Heart right ventricle (tissue), 16 donors: ENCODE measurements around the gene ISX. TPM values are rescaled to one million over a fixed set of nuclear protein-coding genes. Genes with fewer than 3 reads are reported as not detected.

Experiments used
- ATAC-seq, 8 donors: fragments of 200-7000 bp; cut with Tn5 transposase; one replicate each; pipeline ENCODE4 v1.9.1; 2020; ENCODE audit warnings: mild to moderate bottlenecking in 8 of 8, moderate library complexity in 8 of 8, moderate number of reproducible peaks in 1 of 8
- DNase-seq, 2 donors: peaks; one replicate each; pipeline ENCODE4 v3.0.0-alpha.2; 2020
- H3K27ac ChIP-seq, 10 donors: fragments of 200-600 bp; sonication (generic) in 2 of 10; one replicate each; pipeline versions ENCODE4 v1.5.0 to v1.8.0; 2020 to 2022; ENCODE audit warnings: mild to moderate bottlenecking in 3 of 10
- H3K27me3 ChIP-seq, 7 donors: fragments of 200-600 bp; one replicate each; pipeline ENCODE4 v1.8.0; 2021 to 2022; ENCODE audit warnings: mild to moderate bottlenecking in 2 of 7
- H3K36me3 ChIP-seq, 9 donors: fragments of 200-600 bp; sonication (generic) in 1 of 9; one replicate each; pipeline versions ENCODE4 v1.5.0 to v1.8.0; 2020 to 2022; ENCODE audit warnings: mild to moderate bottlenecking in 2 of 9
- H3K4me1 ChIP-seq, 9 donors: fragments of 200-600 bp; sonication (generic) in 1 of 9; one replicate each; pipeline versions ENCODE4 v1.5.0 to v1.8.0; 2020 to 2022; ENCODE audit warnings: mild to moderate bottlenecking in 4 of 9
- H3K4me3 ChIP-seq, 10 donors: fragments of 200-600 bp; sonication (generic) in 2 of 10; one replicate each; pipeline versions ENCODE4 v1.5.0 to v1.8.0; 2020 to 2022; ENCODE audit warnings: mild to moderate bottlenecking in 7 of 10, moderate library complexity in 2 of 10
- H3K9me3 ChIP-seq, 11 donors: fragments of 200-600 bp in 10 of 11; sonication (generic) in 2 of 11; one replicate each; pipeline versions ENCODE4 v1.5.0 to v1.8.0; 2013 to 2022; ENCODE audit warnings: mild to moderate bottlenecking in 2 of 11, control low read depth in 1 of 11, moderate library complexity in 1 of 11
- WGBS, 2 donors: extraction: QIAGEN DNeasy Blood & Tissue Kit; methylation state at CpG; one replicate each; pipeline ENCODE4 v1.1.7; 2013; ENCODE audit warnings: inconsistent platforms in 1 of 2; 5-methylcytosine and 5-hydroxymethylcytosine counted together
- intact Hi-C, 10 donors: fragments of 100-400 bp; cut with DNase I; formaldehyde crosslinking; loops; one replicate each; pipeline versions ENCODE4 v1.11.1 to v1.14.2; 2022
- polyA plus RNA-seq, 2 donors: library from polyadenylated mRNA; stranded (reverse); fragments of 200-250 nt; gene quantifications; one replicate each; pipeline ENCODE4 v1.2.3, GENCODE V29; 2013
- total RNA-seq, 10 donors: library from RNA; stranded (reverse); fragmentation: NEBNext Ultra II Directional in 3 of 10; extraction: Animal tissue kit (Norgen Biotek cat#: 25700) in 3 of 10; gene quantifications; one replicate each; pipeline versions ENCODE4 v1.2.1 to v1.2.4, GENCODE V29; 2021 to 2023
- TF ChIP-seq, protein P1 (sequence below), 9 donors: fragments of 200-600 bp; sonication (generic) in 2 of 9; IDR thresholded peaks; one replicate each; pipeline versions ENCODE4 v1.5.0 to v1.8.0; 2021 to 2022; ENCODE audit warnings: antibody characterized with exemption in 9 of 9, mild to moderate bottlenecking in 5 of 9, moderate library complexity in 1 of 9
- donor health status: Arrhythmogenic right ventricular cardiomyopathy.
- donor health status: ischemic (EF 13 %, LVEDD 7.1; RV severe dilation, severe dysfunction).
- donor health status: healthy with polysubstance abuse.
- donor health status: DM: no; HTN: yes; CAD: no.
- donor health status: DM: no; HTN: no; CAD: no.
- donor health status: ischemic (EF 25% LVEDD 6.9; RV normal size, moderate dysfunction).
- donor health status: ischemic (EF 25% LVEDD 5.7; RV mildly dilated, moderate dysfunction).
- donor health status: healthy.
- donor health status: DM: yes; HTN: yes; CAD: no.
- donor health status: Ischemic cardiomyopathy.
- donor health status: ischemic (EF 35%, LVEDD 5.7; RV mildly dilated, moderate dysfunction).
- donor health status: nonischemic (EF 11% LVEDD 7.7; RV severe dilation, severe dysfunction).
- donor health status: DM: yes; HTN: yes; CAD: no.
- donor health status: PGD.
- donor health status: ischemic (EF 29% LVEDD 5.4; RV normal size, mild dysfunction).
- donor health status: nonischemic (EF 23%, LVEDD 6.1; RV moderate dilation, normal function).

Gene ISX
- total and polyA plus RNA-seq, 12 donors, result not detected

- H3K27me3 ChIP-seq, result peaks cover 0 to 12% (median 1%) of the 10 kb centered on the region in 7 donors
- TF ChIP-seq, protein P1, sequence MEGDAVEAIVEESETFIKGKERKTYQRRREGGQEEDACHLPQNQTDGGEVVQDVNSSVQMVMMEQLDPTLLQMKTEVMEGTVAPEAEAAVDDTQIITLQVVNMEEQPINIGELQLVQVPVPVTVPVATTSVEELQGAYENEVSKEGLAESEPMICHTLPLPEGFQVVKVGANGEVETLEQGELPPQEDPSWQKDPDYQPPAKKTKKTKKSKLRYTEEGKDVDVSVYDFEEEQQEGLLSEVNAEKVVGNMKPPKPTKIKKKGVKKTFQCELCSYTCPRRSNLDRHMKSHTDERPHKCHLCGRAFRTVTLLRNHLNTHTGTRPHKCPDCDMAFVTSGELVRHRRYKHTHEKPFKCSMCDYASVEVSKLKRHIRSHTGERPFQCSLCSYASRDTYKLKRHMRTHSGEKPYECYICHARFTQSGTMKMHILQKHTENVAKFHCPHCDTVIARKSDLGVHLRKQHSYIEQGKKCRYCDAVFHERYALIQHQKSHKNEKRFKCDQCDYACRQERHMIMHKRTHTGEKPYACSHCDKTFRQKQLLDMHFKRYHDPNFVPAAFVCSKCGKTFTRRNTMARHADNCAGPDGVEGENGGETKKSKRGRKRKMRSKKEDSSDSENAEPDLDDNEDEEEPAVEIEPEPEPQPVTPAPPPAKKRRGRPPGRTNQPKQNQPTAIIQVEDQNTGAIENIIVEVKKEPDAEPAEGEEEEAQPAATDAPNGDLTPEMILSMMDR (IDR thresholded peaks at IDR 0.05), result no peak
- WGBS, 2 donors, result 74 to 77% methylated on average over 6 of the region's 6 CpGs
- intact Hi-C loops, result no loop called here
- no peak overlapping the region for H3K27ac ChIP-seq
- ATAC-seq (no peak), DNase-seq (no peak)
- no peaks in the 10 kb centered on the region for H3K36me3 ChIP-seq
- H3K4me3 ChIP-seq, result no peak overlapping the region
- peaks cover 0 to 19% (median 0%) of the 10 kb centered on the region in 11 donors for H3K9me3 ChIP-seq
- no peaks in the 10 kb centered on the region for H3K4me1 ChIP-seq
These were observed 37.8 kb downstream of the ISX start for GRCh38 chr22:35103761-35104160.

DNA sequence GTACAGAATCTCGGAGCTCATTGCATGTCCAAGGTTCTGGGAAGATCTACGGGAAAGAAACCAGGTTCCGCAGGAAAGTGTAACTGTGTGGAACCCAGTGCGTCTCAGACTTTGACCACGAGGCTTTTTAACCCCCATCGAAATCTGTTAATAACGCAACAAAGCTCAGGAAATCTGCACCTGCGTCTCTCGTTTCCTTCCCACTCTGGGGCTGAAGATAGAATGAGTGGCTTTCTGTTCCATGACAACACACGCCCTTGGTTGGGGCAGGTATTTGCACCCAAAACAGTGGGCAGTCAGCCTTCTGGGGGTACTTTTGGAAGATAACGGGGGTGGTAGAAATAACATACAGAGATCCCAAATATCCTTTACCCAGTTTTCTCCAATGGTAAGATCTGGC lies 38.5 kb downstream of the ISX start:
- H3K36me3 ChIP-seq, result no peaks in the 10 kb centered on the region
- H3K27ac ChIP-seq, result no peak overlapping the region
- H3K4me3 ChIP-seq, result no peak overlapping the region
- ATAC-seq (no peak), DNase-seq (no peak)
- WGBS, 2 donors, result 80% methylated on average over 11 of the region's 11 CpGs
- TF ChIP-seq, protein P1 (IDR thresholded peaks at IDR 0.05), result no peak
- peaks cover 0 to 19% (median 0%) of the 10 kb centered on the region in 11 donors for H3K9me3 ChIP-seq
- H3K4me1 ChIP-seq, result no peaks in the 10 kb centered on the region
- peaks cover 0 to 14% (median 4%) of the 10 kb centered on the region in 7 donors for H3K27me3 ChIP-seq
- intact Hi-C loops, result no loop called here

GRCh38 chr22:35109616-35110015 lies 43.7 kb downstream of the ISX start:
- WGBS, 2 donors, result 44 to 57% methylated on average over 4 of the region's 4 CpGs
- DNase-seq (no peak), ATAC-seq (no peak)
- H3K4me3 ChIP-seq, result no peak overlapping the region
- TF ChIP-seq, protein P1 (IDR thresholded peaks at IDR 0.05), result no peak
- no peak overlapping the region for H3K27ac ChIP-seq
- H3K9me3 ChIP-seq, result peaks cover 0 to 19% (median 0%) of the 10 kb centered on the region in 11 donors
- no peaks in the 10 kb centered on the region for H3K36me3 ChIP-seq
- H3K27me3 ChIP-seq, result peaks cover 0 to 21% (median 4%) of the 10 kb centered on the region in 7 donors
- no peaks in the 10 kb centered on the region for H3K4me1 ChIP-seq
- intact Hi-C loops, result no loop called here

DNA sequence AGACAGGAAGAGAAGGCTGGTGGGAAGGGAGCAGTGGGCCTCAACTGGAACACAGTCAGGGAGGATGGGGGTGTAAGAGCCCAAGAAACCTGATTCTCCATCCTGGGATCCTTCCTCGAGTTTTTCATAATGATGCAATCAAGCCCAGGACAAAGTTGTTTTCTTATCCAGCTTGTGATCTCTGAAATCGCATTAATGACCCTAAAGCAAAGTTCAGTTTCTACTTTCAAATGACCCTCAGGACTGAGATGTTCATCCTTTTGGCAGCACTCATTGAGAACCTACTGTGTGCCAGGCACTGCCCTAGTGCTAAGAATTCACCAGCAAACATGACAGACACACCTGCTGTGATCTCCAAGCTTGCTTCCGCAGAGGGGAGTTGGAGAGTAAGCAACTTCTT lies 45.3 kb downstream of the ISX start:
- Histone ChIP-seq H3K4me1 (no peaks in the 10 kb centered on the region), H3K27ac (no peak overlapping the region), H3K27me3 (peaks cover 0 to 21% (median 4%) of the 10 kb centered on the region in 7 donors), H3K36me3 (no peaks in the 10 kb centered on the region), H3K9me3 (peaks cover 0 to 19% (median 0%) of the 10 kb centered on the region in 11 donors), H3K4me3 (no peak overlapping the region)
- 75 to 79% methylated on average over 3 of the region's 3 CpGs for WGBS, 2 donors
- TF ChIP-seq, protein P1 (IDR thresholded peaks at IDR 0.05), result no peak
- no peak for ATAC-seq
- intact Hi-C loops, result no loop called here
- DNase-seq, result no peak
